GM12878 (cell line): ENCODE measurements around the gene NSMCE3. TPM values are rescaled to one million over a fixed set of nuclear protein-coding genes. Genes with fewer than 3 reads are reported as not detected.
A peak's percentile ranks its signal among the peaks of the same experiment; 100 is the strongest.

Experiments
- ATAC-seq: fragments of 200-7000 bp; cut with Tn5 transposase; 3 replicates; pipeline ENCODE4 v1.9.1; 2020; ENCODE audit warnings: mild to moderate bottlenecking, moderate library complexity
- BruUV-seq: library from RNA; stranded (reverse); fragments of 400-500 nt; replicated peaks from 2 replicates; lab custom pipeline; 2021; lab: Mats Ljungman, UMichigan
- CTCF ChIA-PET: fragments of 300-600 bp; sonication (Branson Sonifier 250); formaldehyde crosslinking; extraction: SDS; loops from one replicate; lab custom pipeline; 2021; ENCODE audit warnings: inconsistent platforms; lab: Yijun Ruan, JAX
- POLR2A ChIA-PET: fragments of 350-600 bp; formaldehyde crosslinking; extraction: SDS; loops from one replicate; lab custom pipeline; 2021; ENCODE audit warnings: inconsistent platforms; lab: Charles Lee
- RAD21 ChIA-PET: fragments of 300-600 bp; sonication (Branson Sonifier 250); formaldehyde crosslinking; loops from one replicate; lab custom pipeline; 2023; ENCODE audit warnings: antibody characterized with exemption; ENCODE audit not compliant: unreplicated experiment; lab: Charles Lee
- SMC1A ChIA-PET: fragments of 300-600 bp; sonication (Branson Sonifier 250); formaldehyde crosslinking; loops from one replicate; lab custom pipeline; 2023; ENCODE audit not compliant: unreplicated experiment, uncharacterized antibody; lab: Charles Lee
- DNase-seq: peaks from one replicate; pipeline ENCODE4 v3.0.0-alpha.2; 2011; ENCODE audit warnings: low read depth, low spot score
- FAIRE-seq: peaks from 3 replicates; lab custom pipeline; 2011; peaks lifted over from hg19 to GRCh38; lab: Jason Lieb, UNC
- H2AFZ ChIP-seq: 2 replicates; pipeline ENCODE4 v1.6.0; 2011; ENCODE audit warnings: low read depth, low read length, control low read depth; ENCODE audit not compliant: control insufficient read depth
- H3K27ac ChIP-seq: 2 replicates; pipeline ENCODE4 v1.5.1; 2011; ENCODE audit warnings: control low read depth; ENCODE audit not compliant: control insufficient read depth, insufficient read depth
- H3K27me3 ChIP-seq, 2 experiments: replicated peaks in 1 of 2; 2 replicates each; pipeline versions ENCODE4 v1.6.0 to v1.6.1; 2011; ENCODE audit warnings: low read length in 1 of 2; ENCODE audit not compliant: control insufficient read depth in 2 of 2, insufficient read depth in 2 of 2
- H3K36me3 ChIP-seq, 2 experiments: 2 replicates each; pipeline ENCODE4 v1.5.1; 2011; ENCODE audit warnings: low read length in 1 of 2; ENCODE audit not compliant: control insufficient read depth in 2 of 2, insufficient read depth in 2 of 2
- H3K4me1 ChIP-seq: 2 replicates; pipeline ENCODE4 v1.6.1; 2011; ENCODE audit warnings: mild to moderate bottlenecking, low read length, moderate library complexity, mixed read lengths; ENCODE audit not compliant: control insufficient read depth, insufficient read depth
- H3K4me2 ChIP-seq: 2 replicates; pipeline ENCODE4 v1.6.0; 2011; ENCODE audit warnings: control low read depth; ENCODE audit not compliant: control insufficient read depth, insufficient read depth
- H3K4me3 ChIP-seq: fragments of 200-600 bp; sonication (generic); 2 replicates; pipeline ENCODE4 v1.5.1; 2016
- H3K79me2 ChIP-seq: 2 replicates; pipeline ENCODE4 v1.6.0; 2011; ENCODE audit warnings: low read length; ENCODE audit not compliant: control insufficient read depth, insufficient read depth
- H3K9ac ChIP-seq: 2 replicates; pipeline ENCODE4 v1.8.0; 2011; ENCODE audit warnings: low read length, control low read depth, mixed read lengths; ENCODE audit not compliant: control insufficient read depth, insufficient read depth
- H3K9me3 ChIP-seq: replicated peaks from 3 replicates; pipeline ENCODE4 v1.5.1; 2011; ENCODE audit warnings: mild to moderate bottlenecking, low read length; ENCODE audit not compliant: control insufficient read depth, insufficient read depth
- H4K20me1 ChIP-seq: 2 replicates; pipeline ENCODE4 v1.6.0; 2011; ENCODE audit not compliant: control insufficient read depth, insufficient read depth
- ASH2L ChIP-seq: fragments of 300-600, 200-600 bp; sonication (generic); IDR thresholded peaks from 2 replicates; pipeline ENCODE4 v1.6.1; 2017; ENCODE audit warnings: low read depth, mild to moderate bottlenecking, borderline replicate concordance
- BHLHE40 ChIP-seq, 2 experiments: fragments of 450-650 bp in 1 of 2; IDR thresholded peaks; 2 replicates each; pipeline ENCODE4 v1.6.1; 2011 to 2017; ENCODE audit warnings: low read depth in 2 of 2, borderline replicate concordance in 1 of 2, improper control_type of control experiment in 1 of 2, low read length in 1 of 2, mild to moderate bottlenecking in 1 of 2
- CREM ChIP-seq: IDR thresholded peaks from 2 replicates; pipeline ENCODE4 v1.6.1; 2014; ENCODE audit warnings: antibody characterized with exemption, low read depth
- HCFC1 ChIP-seq: fragments of 150-350 bp; IDR thresholded peaks from 2 replicates; pipeline ENCODE4 v1.6.1; 2014; ENCODE audit warnings: low read length
- NFIC ChIP-seq: IDR thresholded peaks from 2 replicates; pipeline ENCODE4 v1.6.1; 2012; ENCODE audit warnings: low read depth, mild to moderate bottlenecking, inconsistent platforms, low read length, moderate library complexity
- NFYA ChIP-seq: IDR thresholded peaks from 2 replicates; pipeline ENCODE4 v1.6.1; 2011; ENCODE audit warnings: low read depth, mild to moderate bottlenecking, low read length, improper control_type of control experiment, borderline replicate concordance
- ZNF207 ChIP-seq: fragments of 450-650 bp; IDR thresholded peaks from 2 replicates; pipeline ENCODE4 v1.6.1; 2014; ENCODE audit warnings: antibody characterized with exemption, mild to moderate bottlenecking, borderline replicate concordance
- WGBS: methylation state at CpG from one replicate; pipeline ENCODE4 v1.1.6; 2016; ENCODE audit warnings: low lambda C conversion rate; ENCODE audit not compliant: insufficient replicate concordance, insufficient coverage; ENCODE audit errors: missing lambda C conversion rate; 5-methylcytosine and 5-hydroxymethylcytosine counted together
- in situ Hi-C: fragments of 300-500 bp; cut with MboI; formaldehyde crosslinking; loops from 9 replicates; pipeline ENCODE4 v1.14.3; 2018; ENCODE audit warnings: mixed read lengths
- intact Hi-C: fragments of 100-400 bp; cut with micrococcal nuclease; formaldehyde crosslinking; loops from one replicate; pipeline ENCODE4 v1.14.2; 2022; ENCODE audit not compliant: unreplicated experiment
- polyA plus RNA-seq, 11 experiments: library from polyadenylated mRNA; depleted of rRNA in 4 of 11; unstranded in 6 of 11; stranded (reverse) in 5 of 11; fragments of >200 nt; fragmentation: Nextera tagmentation in 4 of 11; fragmentation: Illumina TruSeq in 1 of 11; extraction: Ambion mirVana in 4 of 11; extraction: Trizol in 1 of 11; gene quantifications; 1 replicate in 1 of 11; 2 replicates in 10 of 11; pipeline versions ENCODE4 v1.2.1 to v1.2.3, GENCODE V29; 2011 to 2016; ENCODE audit warnings: inconsistent platforms in 2 of 11, missing spikeins in 2 of 11, low read depth in 1 of 11
- total RNA-seq, 4 experiments: library from RNA; depleted of rRNA in 3 of 4; stranded (reverse); fragments of >200 nt in 3 of 4; fragmentation: Illumina TruSeq in 1 of 4; extraction: Trizol in 1 of 4; gene quantifications; 2 replicates each; pipeline versions ENCODE4 v1.2.1 to v1.2.3, GENCODE V29; 2013 to 2021
- TF ChIP-seq, protein P1 (sequence below): fragments of 450-650 bp; IDR thresholded peaks from 2 replicates; pipeline ENCODE4 v1.6.1; 2017; ENCODE audit warnings: mild to moderate bottlenecking, low read depth, inconsistent platforms; ENCODE audit not compliant: poor library complexity, severe bottlenecking
- TF ChIP-seq, protein P2 (sequence below): fragments of 450-650 bp; IDR thresholded peaks from 2 replicates; pipeline ENCODE4 v1.6.1; 2017; ENCODE audit warnings: mild to moderate bottlenecking, moderate library complexity
- TF ChIP-seq, protein P3 (sequence below): fragments of 450-650 bp; IDR thresholded peaks from 2 replicates; pipeline ENCODE4 v1.6.1; 2016; ENCODE audit warnings: mild to moderate bottlenecking
- TF ChIP-seq, protein P4 (sequence below): IDR thresholded peaks from 2 replicates; pipeline ENCODE4 v1.6.1; 2011; ENCODE audit warnings: low read depth, mild to moderate bottlenecking, low read length, moderate library complexity, borderline replicate concordance; ENCODE audit errors: extremely low read depth

Gene NSMCE3
- total and polyA plus RNA-seq, 10 of the 15 experiments (the other 5 are each of a cell fraction or from before 2014, with no cell fraction given), result 3.7 to 30.0 (median 19.2) TPM

DNA sequence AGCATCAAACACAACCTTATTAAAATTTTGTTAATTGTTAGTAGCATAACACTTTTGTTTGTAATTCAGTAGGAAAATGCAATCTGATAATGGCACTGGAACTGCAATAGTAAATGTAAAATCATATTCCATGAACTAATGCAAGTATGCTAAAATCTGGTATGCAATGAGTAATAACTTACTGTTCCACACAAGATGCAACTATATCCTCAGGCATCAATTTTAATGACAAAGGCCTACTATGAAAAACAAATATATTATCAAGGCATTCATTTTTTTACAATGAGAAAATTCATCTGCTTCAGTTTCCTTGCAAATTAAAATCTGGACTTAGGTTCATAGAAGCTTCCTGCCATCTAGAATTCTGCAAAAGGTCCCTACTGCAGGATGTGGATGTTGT is 1.4 kb upstream of the NSMCE3 start (continued):
- TF ChIP-seq, protein P1, sequence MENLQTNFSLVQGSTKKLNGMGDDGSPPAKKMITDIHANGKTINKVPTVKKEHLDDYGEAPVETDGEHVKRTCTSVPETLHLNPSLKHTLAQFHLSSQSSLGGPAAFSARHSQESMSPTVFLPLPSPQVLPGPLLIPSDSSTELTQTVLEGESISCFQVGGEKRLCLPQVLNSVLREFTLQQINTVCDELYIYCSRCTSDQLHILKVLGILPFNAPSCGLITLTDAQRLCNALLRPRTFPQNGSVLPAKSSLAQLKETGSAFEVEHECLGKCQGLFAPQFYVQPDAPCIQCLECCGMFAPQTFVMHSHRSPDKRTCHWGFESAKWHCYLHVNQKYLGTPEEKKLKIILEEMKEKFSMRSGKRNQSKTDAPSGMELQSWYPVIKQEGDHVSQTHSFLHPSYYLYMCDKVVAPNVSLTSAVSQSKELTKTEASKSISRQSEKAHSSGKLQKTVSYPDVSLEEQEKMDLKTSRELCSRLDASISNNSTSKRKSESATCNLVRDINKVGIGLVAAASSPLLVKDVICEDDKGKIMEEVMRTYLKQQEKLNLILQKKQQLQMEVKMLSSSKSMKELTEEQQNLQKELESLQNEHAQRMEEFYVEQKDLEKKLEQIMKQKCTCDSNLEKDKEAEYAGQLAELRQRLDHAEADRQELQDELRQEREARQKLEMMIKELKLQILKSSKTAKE, result no peak
- TF ChIP-seq HCFC1, result no peak

DNA sequence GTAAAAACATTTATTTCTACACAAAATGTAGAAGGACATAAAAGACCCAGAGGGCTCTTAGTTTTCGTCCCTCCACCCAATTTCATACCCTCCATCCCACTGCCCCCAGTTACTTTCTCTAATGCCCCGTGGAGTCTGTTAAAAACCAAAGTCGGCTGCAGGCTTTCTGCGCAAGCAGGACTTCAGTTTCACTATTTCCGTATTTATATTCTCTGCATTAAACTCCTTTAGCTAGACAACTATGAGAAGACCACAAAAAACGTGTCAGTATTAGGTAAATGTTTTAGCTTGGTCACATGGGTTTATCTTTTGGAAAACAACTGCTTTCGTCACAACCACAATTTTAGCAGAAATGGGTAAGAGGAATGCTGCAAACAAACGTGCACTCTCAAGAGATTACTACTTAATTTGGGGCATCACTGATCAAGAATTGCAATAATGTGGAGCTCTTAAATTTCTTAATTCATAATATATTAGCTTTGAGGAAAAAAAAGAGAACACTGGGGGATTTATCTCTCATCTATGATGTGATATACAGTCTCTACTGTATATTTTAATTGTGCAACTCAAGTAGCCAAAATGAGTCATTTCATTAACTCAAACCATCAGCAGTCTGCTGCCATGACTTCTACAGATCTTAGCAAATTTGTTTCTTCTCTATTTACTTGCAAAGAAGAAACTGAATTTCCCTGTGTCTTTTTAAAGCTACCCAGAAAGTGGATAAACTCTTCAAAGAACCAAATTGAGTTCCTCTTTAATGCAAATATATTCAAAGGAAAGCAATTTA is 740 bp upstream of the NSMCE3 start:
- H3K27ac ChIP-seq, result peak overlapping the region; percentile 95
- peaks cover 36% of the 10 kb centered on the region for H3K79me2 ChIP-seq
- POLR2A ChIA-PET, result interaction anchor here (1.2 kb wide), 1 partner anchor 76 kb away, joined by 4 read pairs; no protein-coding TSS in a partner anchor
- H3K4me3 ChIP-seq, result peak overlapping the region; percentile 72
- RAD21 ChIA-PET, result interaction anchor here (0.7 to 2.0 kb wide), 8 partner anchors 32 to 130 kb away, joined by 3 to 5 read pairs (median 3); no protein-coding TSS in a partner anchor
- DNase-seq (peak; percentile 67), ATAC-seq (peak; percentile 38), FAIRE-seq (peak; percentile 7)
- peak overlapping the region; percentile 69 for H3K9ac ChIP-seq
- WGBS, result 2% methylated on average over 8 of the region's 8 CpGs
- no peaks in the 10 kb centered on the region for H4K20me1 ChIP-seq
- CTCF ChIA-PET, result interaction anchor here (0.6 to 1.2 kb wide), 4 partner anchors 11 to 130 kb away, joined by 3 to 6 read pairs (median 3); no protein-coding TSS in a partner anchor
- H3K27me3 ChIP-seq, result no peaks in the 10 kb centered on the region
- BruUV-seq, result TSS peak; percentile 55
- peak overlapping the region; percentile 91 for H3K4me2 ChIP-seq
- H3K4me1 ChIP-seq, result peaks cover 19% of the 10 kb centered on the region
- no peaks in the 10 kb centered on the region for H3K36me3 ChIP-seq
- in situ Hi-C loops (no loop called here), intact Hi-C loops (loop anchor here (5.0 kb wide), 2 partner anchors 37 to 57 kb away; no protein-coding TSS in a partner anchor)
- SMC1A ChIA-PET, result interaction anchor here (0.6 to 1.8 kb wide), 6 partner anchors 15 to 126 kb away, joined by 3 to 6 read pairs (median 4); no protein-coding TSS in a partner anchor
- H2AFZ ChIP-seq, result peak overlapping the region; percentile 44
- H3K9me3 ChIP-seq, result no peaks in the 10 kb centered on the region
- TF ChIP-seq, protein P2, sequence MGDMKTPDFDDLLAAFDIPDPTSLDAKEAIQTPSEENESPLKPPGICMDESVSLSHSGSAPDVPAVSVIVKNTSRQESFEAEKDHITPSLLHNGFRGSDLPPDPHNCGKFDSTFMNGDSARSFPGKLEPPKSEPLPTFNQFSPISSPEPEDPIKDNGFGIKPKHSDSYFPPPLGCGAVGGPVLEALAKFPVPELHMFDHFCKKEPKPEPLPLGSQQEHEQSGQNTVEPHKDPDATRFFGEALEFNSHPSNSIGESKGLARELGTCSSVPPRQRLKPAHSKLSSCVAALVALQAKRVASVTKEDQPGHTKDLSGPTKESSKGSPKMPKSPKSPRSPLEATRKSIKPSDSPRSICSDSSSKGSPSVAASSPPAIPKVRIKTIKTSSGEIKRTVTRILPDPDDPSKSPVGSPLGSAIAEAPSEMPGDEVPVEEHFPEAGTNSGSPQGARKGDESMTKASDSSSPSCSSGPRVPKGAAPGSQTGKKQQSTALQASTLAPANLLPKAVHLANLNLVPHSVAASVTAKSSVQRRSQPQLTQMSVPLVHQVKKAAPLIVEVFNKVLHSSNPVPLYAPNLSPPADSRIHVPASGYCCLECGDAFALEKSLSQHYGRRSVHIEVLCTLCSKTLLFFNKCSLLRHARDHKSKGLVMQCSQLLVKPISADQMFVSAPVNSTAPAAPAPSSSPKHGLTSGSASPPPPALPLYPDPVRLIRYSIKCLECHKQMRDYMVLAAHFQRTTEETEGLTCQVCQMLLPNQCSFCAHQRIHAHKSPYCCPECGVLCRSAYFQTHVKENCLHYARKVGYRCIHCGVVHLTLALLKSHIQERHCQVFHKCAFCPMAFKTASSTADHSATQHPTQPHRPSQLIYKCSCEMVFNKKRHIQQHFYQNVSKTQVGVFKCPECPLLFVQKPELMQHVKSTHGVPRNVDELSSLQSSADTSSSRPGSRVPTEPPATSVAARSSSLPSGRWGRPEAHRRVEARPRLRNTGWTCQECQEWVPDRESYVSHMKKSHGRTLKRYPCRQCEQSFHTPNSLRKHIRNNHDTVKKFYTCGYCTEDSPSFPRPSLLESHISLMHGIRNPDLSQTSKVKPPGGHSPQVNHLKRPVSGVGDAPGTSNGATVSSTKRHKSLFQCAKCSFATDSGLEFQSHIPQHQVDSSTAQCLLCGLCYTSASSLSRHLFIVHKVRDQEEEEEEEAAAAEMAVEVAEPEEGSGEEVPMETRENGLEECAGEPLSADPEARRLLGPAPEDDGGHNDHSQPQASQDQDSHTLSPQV, result no peak
- TF ChIP-seq NFYA (no peak), ASH2L (peak; percentile 94; the same call in 1 of the 2 replicates), ZNF207 (no peak), BHLHE40 (IDR thresholded peaks at IDR 0.05; ENCODE audit: borderline replicate concordance in 1 of 2, low read depth in 2 of 2, low read length in 1 of 2) (peak; percentile 76 to 83), CREM (peak; percentile 14), NFIC (peak; percentile 55; the same call in 1 of the 2 replicates)
- TF ChIP-seq, protein P3, sequence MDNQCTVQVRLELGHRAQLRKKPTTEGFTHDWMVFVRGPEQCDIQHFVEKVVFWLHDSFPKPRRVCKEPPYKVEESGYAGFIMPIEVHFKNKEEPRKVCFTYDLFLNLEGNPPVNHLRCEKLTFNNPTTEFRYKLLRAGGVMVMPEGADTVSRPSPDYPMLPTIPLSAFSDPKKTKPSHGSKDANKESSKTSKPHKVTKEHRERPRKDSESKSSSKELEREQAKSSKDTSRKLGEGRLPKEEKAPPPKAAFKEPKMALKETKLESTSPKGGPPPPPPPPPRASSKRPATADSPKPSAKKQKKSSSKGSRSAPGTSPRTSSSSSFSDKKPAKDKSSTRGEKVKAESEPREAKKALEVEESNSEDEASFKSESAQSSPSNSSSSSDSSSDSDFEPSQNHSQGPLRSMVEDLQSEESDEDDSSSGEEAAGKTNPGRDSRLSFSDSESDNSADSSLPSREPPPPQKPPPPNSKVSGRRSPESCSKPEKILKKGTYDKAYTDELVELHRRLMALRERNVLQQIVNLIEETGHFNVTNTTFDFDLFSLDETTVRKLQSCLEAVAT, result no peak
- TF ChIP-seq, protein P4, sequence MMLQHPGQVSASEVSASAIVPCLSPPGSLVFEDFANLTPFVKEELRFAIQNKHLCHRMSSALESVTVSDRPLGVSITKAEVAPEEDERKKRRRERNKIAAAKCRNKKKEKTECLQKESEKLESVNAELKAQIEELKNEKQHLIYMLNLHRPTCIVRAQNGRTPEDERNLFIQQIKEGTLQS, result no peak
